ENCODE measurements around the gene EPOP.
A peak's percentile ranks its signal among the peaks of the same experiment; 100 is the strongest.

The EPOP gene

DNA sequence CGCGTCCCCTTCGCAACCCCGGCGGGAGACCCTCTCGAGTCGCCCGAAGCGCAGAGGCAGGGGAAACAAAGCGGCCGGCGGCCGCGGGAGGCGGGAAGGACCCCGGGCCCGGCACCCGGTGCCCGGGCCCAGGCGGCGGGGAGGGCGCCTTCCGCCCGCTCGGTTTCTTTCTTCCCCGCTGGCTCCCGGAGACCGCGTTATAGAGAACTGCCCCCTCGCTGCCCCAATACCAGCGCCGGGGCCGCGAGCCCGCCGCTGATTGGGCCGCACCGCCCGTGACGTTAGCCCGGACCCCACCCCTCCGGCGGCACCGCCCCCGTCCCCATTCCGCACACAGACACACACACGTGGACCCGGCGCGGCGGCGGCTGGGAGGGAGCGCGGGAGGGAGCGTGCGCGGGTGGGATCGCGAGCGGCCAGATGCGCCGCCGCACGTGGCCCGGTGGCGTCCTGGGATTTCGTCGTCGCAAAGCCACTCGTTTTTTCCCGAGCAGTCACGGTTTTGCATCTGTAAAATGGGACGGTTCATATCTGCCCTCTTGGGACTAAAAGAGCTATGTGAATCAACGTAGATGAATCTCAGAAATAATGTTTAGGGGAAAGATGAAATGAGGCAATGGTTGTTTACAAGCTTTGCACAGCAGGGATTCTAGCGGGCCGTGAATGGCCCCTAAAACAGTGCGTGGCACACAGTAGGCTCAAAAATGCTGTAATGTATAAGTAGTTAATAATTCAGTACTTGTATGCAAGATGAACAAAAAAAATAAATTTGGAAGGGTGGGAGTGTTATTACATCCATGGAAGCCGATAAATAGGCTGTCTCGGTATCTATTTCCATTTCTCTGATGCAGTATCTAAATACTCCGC lies at the start of gene EPOP:
TSS of gene EPOP (minus strand) at position 209 of the 867 bp plus-strand sequence. CDS start 462 bp downstream, outside the sequence.
- peak; percentile 93 for DNase-seq

- no peak for DNase-seq
These were observed 47.0 kb upstream of the EPOP start for GRCh38 chr17:38721802-38722201.

GRCh38 chr17:38720941-38721340 lies 46.2 kb upstream of the EPOP start:
- DNase-seq, result no peak

- DNase-seq, result peak; percentile 21
These were observed 45.3 kb upstream of the EPOP start for GRCh38 chr17:38719943-38720641.

GRCh38 chr17:38719289-38719942 lies 44.7 kb upstream of the EPOP start:
- no peak for DNase-seq

DNA sequence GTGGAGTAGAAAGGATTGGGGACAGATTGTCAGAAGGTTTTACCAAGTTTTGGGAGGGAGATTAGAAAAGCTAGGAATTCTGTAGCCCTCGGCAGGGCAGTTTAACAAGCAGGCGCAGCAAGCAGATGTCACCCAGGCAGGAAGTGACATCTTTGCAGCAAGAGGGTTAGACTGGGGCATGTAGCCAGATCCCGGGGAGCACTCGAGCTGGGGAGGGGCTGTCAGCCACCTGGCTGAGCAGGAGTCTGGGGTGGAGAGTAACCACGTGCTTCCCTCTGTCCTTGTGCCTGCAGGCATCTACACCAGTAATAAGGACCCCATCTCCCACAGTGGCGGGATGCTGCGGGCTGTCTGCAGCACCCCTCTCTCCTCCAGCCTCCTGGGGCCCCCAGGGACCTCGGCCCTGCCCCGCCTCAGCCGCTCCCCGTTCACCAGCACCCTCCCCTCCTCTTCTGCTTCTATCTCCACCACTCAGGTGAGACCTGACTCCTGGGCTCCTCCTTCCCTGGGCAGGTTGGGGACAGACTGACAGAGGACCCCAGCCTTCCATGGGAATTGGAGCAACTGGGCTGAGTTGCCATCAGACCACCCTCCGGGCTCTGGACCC lies 42.5 kb upstream of the EPOP start:
- DNase-seq, result no peak

DNA sequence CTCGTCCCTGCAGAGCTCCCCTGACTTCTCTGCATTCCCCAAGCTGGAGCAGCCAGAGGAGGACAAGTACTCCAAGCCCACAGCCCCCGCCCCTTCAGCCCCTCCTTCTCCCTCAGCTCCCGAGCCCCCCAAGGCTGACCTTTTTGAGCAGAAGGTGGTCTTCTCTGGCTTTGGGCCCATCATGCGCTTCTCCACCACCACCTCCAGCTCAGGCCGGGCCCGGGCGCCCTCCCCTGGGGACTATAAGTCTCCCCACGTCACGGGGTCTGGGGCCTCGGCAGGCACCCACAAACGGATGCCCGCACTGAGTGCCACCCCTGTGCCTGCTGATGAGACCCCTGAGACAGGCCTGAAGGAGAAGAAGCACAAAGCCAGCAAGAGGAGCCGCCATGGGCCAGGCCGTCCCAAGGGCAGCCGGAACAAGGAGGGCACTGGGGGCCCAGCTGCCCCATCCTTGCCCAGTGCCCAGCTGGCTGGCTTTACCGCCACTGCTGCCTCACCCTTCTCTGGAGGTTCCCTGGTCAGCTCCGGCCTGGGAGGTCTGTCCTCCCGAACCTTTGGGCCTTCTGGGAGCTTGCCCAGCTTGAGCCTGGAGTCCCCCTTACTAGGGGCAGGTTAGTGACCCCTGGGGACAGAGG lies 41.7 kb upstream of the EPOP start:
- no peak for DNase-seq

DNA sequence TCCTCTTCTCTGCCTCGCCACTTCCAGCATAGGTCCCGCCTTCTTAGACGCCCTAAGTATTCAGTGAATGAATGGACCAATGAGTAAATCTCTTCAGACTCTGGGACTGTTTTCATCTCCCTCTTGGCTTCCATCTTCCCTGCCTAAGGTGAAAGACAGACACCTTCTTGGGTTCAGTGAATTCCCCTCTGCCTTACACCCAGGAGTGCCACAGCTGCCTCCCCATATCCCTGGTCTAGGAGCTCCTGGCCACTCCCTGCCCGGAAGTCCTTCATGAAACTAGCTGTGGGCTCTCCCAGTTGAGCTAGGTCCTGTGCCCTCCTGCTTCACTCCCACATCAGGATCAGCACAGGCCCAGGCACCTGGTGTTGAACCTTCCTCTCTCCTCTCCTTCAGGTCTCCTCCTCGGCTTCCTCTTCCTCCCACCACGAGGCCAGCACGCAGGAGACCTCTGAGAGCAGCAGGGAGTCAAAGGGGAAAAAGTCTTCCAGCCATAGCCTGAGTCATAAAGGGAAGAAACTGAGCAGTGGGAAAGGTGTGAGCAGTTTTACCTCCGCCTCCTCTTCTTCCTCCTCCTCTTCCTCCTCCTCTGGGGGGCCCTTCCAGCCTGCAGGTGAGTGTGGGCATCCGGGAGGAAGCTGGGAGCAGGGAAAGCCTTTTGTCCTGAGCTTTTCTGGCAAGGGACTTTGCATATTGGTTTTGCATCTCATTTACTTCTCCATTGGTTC lies 40.6 kb upstream of the EPOP start:
- no peak for DNase-seq

DNA sequence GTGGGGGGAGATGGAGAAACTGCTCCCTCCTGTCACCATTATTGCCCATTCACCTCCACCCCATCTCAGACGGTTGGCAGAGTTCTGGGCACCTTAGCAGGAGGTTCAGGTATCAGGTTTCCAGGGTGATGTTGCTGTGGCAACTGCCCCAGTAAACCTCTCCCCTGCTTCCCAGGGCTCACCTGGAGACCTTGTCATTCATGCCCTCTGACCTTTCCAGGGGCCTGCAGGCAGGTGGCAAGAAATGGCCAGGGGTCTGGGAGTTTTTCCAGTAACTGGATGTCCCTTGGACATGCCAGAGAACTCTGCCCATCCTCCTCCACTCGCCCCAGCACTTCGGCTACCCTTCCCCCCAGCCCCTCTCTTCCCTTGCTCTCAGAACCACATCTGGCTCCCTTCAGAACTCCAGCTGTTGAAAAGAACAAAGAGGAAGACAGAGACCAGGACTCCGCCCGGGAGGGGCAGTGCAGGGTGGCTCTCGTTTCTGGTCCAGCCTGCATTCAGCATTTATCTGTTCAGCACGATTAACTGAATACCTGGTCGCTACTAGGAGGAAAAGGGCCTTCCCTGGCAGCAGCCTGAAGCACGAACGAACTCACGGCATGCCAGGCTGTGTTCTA lies 38.8 kb upstream of the EPOP start:
- no peak for DNase-seq

DNA sequence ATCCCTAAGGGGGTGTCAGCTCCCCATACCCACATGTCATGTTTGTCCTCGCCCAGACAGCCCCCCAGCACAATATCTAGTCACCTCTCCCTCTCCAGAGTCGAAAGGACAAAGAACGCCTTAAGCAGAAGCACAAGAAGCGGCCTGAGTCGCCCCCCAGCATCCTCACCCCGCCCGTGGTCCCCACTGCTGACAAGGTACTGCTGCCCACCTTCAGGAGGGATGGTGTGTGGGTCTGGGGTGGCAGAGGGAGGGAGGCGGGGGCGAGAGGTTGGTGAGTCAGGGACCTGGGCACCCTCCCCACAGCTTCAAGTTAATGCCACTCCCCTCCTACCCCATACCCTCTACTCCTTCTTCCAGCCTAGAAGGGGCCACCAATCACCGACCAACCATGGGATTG lies 37.8 kb upstream of the EPOP start:
- no peak for DNase-seq

DNA sequence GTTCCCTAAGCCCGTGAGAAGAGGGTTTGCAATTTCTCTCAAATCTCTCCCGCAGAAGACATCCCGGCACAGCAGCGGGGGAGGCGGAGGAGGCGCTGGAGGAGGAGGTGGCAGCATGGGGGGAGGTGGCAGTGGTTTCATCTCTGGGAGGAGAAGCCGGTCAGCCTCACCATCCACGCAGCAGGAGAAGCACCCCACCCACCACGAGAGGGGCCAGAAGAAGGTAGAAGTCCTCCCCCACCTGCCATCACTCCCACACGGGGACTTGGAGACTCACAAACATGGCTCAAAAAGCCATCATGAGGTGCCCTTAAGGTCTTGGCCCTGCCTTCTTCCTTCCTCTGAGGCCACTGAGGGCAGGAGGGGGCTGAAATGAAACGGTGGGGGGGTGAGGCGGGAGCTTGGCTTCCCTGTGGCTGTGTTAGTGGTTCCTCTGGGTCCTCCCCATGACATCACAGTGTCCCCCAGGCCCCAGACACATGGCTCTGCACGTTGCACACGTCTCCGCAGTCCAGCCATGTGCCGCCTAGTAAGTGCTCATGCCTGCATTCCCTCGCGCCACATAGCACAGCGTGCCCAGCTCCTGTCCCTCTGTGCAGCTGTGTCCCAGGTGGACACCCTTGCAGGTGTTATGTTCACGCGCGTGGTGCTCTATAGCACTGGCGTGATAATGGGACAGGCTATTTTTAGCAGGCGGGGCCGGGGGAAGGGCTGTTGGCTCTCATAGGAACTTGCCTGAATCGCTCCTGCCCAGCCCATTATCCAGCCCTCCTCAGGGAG lies 37.2 kb upstream of the EPOP start:
- DNase-seq, result no peak

GRCh38 chr17:38710985-38711384 lies 36.2 kb upstream of the EPOP start:
- no peak for DNase-seq

- no peak for DNase-seq
These were observed 35.8 kb upstream of the EPOP start for GRCh38 chr17:38710604-38710962.

- DNase-seq, result no peak
These were observed 35.3 kb upstream of the EPOP start for GRCh38 chr17:38709864-38710603.

DNA sequence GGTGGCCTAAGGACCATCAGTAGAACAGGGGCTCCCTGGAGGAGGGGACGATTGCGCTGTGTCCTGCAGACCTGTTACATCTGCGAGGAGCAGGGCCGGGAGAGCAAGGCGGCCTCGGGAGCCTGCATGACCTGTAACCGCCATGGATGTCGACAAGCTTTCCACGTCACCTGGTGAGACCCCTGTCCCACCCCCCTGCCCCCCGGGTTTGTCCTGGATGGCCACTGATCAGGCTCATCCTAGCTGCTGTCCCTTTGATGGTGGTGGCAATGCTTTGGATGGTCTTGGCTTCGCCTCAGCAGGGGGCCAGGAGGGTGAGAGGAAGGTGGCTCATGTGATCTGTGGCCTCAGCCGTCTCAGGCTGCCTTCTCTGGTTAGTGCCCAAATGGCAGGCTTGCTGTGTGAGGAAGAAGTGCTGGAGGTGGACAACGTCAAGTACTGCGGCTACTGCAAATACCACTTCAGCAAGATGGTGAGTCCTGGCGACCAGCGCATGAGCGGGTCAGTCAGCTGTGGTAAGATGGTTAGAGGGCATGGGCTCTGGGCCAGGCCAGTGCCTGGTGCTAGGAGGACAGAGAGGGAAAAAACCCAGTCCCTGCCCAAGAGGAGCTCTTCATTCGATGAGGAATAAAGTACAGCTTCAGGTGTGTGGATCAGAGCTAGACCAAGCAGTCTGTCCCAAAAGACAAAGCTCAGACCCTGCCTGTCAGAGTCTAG lies 34.5 kb upstream of the EPOP start:
- no peak for DNase-seq

- no peak for DNase-seq
These were observed 33.1 kb upstream of the EPOP start for GRCh38 chr17:38707678-38708351.

DNA sequence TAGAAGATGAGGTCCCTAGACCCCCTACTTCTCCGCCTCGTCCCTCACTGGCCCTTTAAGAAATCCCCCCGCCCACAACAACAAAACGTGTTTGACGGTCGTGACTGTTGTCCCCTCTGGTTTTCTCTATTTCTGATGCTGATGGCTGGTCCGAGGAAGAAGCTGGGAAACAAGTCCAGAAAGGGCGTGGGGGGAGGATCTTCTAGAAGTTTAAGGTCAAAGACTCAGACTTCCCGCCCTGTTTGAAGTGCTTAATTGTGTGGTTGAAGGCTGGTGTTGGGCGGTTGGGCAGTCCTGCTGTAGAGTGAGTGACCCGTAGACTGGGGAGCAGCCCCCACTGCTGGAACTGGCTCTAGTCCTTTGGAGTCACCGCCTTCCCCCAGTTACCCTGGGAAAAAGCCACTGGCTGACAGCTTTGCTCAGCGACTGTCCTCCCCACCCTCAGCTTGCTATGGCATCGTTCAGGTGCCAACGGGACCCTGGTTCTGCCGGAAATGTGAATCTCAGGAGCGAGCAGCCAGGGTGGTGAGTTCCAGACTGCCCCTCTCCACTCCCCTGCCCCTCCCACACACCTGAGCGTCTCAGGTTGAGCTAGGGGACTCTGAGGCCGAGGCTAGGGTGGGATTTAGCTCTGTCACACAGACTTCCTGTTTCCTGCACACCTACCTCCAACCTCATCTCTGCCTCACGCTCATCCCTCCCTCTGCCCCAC lies 31.9 kb upstream of the EPOP start:
- peak; percentile 57 for DNase-seq

Data from CD4-positive, alpha-beta T cell treated with Interleukin-6 for 4 hours (primary cell).